NCI-H1417 treated with DMSO at 0.1 percent for 48 hours (cell line): ENCODE results near the gene PITPNM1.
"Not testable (repeated sequence)": the region's sequence is repeated elsewhere in the genome, so short reads cannot be mapped to it uniquely, and the experiment has no call there.

ENCODE experiments used
- DNase-seq: peaks from one replicate; lab custom pipeline; 2025; lab: John Stamatoyannopoulos, UW

PITPNM1 gene

DNA sequence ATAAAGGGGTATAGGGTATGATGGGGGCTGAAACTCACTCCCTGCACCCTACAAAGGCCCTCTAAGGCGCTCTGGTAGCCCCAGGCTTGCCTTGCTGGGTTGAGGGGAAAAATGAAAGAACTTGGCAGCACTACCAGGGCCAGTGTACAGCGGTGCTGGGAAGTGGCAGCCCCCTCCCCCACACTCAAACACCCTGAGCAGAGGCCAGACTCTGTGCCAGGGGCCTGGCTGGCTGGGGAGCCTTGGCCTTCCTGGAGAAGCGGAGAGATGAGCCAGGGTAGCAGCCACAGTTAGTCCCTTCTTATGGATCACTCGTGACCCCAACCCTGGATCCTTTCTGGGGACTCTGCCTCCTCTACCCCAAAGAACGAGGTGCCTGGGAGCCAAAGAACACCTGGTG lies 38.8 kb downstream of the PITPNM1 start:
- DNase-seq, result no peak

DNA sequence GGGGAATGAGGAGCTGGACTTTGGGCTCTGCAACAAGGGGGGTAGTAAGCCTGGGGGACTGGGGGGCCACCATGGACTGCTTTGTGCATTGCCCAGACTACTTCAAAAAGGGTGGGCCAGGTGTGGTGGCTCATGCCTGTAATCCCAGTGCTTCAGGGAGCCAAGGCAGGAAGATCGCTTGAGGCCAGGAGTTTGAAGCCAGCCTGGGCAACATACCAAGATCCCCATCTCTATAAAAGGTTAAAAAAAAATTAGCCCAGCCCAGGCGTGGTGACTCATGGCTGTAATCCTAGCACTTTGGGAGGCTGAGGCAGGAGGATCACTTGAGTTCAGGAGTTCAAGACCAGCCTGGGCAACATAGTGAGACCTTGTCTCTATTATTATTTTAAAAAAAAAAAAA lies 39.6 kb downstream of the PITPNM1 start:
- DNase-seq, result not testable (repeated sequence)

DNA sequence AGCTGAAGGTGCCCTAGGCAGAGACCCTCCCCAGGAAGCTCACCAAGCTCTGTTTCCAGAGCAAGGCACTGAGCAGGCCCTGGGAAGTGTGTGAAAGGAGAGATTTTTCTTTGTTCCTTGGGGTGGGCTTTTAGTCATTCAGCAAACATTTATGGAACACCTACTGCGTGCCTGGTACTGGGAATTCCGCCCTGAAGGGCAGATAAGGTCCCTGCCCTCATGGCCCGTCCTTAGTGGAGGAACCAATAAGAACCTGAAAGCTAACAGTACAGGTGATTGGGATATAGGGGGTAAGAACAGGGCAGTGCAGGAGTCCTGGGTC lies 40.0 kb downstream of the PITPNM1 start:
- DNase-seq, result no peak

DNA sequence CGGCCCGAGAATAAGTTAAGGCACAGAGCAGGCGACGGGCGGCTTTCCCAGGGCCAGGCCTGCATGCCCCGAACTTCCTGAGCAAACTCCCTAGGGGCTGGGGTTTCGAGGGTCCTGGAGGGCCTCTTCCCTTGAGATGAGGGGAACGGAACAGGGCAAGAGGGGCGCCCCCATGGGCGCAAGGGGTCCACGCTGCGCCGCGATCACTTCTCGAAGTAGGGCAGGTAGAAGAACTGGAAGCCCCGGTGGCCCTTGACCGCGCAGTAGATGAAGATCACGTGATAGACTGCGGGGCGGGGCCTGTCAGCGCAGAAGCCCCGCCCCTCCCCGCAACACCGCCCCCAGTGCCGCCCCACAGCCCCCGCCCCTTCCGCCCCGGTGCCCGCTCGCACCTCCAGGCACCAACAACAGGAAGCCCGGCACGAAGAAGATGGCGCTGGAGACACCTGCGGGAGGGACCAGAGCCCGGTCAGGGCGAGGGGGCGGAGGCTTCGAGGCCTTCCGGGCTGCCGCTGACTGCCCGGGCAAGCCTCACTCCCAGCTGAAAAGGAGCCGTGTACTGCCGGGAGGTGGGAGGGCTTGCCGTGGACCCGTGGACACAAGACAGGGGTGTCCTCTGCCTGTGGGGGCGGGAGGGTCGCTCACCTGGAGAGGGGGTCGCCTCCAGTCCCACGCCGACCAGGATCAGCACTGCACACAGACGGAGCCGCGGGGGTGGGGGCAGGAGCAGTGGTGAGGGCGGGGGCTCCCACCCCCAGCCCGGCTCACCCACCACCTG lies 40.6 kb downstream of the PITPNM1 start:
- peak; percentile 72 for DNase-seq

DNA sequence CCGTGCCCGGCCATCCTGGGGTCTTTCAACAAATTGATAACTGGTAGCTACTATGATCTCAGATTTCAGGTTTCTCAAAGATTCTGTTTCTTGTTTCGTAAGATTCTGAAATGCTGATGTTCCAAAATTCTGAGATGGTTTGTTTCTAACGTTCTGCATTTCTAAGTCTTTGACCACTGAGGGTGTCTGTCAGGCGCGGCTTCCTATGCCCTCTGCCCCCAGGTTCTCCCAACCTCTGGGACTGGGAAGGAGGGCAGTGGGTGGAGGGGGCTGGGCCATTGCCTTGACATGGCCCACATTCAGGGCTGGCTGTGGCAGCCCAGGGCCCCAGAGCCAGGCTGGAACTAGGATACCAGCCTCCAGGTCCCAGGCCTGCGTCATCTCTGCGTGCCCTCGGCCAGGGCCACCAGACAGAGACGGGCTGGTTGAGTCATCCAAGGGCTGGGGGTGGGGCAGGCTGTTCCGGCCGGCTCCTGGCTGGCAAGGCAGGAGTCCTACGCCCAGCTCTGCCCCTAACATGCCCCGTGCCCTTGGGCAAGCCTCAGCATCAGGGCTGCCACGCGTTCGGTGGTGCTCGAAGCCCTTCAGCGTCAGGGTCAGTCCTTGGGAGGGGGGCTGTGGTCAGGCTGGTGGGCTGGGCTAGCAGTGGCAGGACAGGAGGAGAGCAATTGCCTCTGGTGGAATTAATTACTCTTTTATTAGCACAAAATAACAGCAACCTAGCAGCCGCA lies 41.3 kb downstream of the PITPNM1 start:
- no peak for DNase-seq

- DNase-seq, result no peak
Measured at GRCh38 chr11:67463186-67463585, 42.0 kb downstream of the PITPNM1 start.

- no peak for DNase-seq
Measured at GRCh38 chr11:67458266-67458665, 46.9 kb downstream of the PITPNM1 start.

DNA sequence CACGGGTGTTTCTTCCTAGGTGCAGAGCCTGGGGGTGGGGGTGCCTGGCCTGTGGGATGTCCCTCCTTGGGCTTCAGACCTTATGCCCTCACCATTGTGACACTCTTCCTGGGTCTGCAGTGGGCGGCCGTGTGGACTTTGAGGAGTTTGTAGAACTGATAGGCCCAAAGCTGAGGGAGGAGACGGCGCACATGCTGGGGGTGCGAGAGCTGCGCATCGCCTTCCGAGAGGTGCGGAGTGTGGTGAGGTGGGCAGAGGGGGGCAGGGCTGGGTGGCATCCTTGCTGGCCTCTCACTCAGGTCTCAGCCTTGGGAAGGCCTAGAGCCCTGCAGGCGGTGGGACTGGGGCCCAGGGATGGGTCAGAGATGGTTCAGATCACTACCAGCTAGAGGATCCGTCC lies 47.7 kb downstream of the PITPNM1 start:
- no peak for DNase-seq

- no peak for DNase-seq
Measured at GRCh38 chr11:67456068-67456705, 49.0 kb downstream of the PITPNM1 start.

DNA sequence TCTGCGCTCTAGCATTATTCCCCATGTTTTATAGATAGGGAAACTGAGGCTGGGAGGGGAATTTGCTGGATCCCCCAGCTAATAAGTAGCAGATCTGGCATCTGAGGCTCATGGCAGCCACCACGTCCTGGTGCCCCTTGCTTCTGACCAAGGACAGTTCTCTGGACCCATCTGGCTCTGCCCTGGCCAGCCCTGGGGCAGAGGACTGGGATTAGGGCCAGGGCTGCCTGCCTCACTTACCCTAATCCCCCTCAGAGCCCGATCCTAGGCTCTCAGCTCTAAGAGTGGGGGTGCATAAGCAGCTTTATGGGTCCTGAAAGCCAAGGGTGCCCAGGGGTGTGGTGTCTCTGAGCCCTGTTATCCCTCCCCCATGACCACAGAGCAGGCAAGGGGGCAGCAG lies 50.1 kb downstream of the PITPNM1 start, which contains the start of gene CABP4:
TSS of gene CABP4 (plus strand) at position 301 of the 400 bp plus-strand sequence. CDS start at position 371, 70 bp downstream.
- DNase-seq, result no peak

DNA sequence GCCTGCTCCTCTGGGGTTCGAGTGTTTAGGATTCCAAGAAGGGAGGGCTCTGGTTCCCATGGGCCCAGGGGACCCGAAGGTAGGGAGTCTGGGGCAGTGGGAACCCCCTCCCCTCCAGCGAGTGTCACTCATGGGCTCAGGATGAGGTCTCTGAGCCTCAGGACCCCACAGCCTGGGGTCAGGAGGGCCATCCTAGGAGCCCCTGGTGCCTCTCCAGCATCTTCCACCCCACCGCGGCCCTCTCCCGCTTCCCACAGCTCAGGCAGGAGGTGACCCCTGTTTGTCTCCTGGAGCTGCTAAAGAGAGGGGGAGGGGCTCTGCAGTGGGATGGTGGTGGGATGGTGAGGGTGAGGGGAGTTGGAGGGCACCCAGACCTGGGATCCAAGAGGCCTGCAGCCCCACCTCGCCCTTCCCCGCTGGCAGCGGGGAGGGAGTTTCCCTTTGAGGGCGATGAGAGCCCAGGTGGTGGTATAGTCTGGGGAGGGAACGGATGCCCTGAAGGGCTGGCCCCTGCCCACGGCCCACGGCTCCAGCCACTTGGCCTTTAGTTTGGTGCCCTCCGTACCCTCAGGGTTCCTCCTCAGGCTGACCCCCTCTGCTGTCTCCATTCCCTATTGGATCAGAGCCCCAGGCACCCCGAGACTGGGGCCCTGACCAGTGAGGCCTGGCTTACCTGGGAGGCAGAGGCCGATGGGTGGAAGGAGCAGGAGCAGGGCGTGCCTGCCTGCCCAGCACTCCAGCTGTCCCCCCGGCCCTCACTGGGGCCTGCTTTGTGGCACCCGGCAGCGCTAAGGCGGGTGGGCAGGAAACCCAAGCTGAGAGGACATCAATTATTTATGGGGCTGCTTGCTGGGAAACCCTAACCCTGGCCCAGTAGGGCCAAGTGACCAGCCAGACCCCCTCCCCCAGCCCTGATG lies 51.1 kb downstream of the PITPNM1 start:
- DNase-seq, result no peak

- DNase-seq, result no peak
Measured at GRCh38 chr11:67452141-67452952, 52.8 kb downstream of the PITPNM1 start, which contains the start of gene GPR152. TSS of gene GPR152 (minus strand) at chr11:67452729. CDS start at chr11:67452724, 5 bp downstream.

GRCh38 chr11:67451658-67451976 lies 53.5 kb downstream of the PITPNM1 start:
- no peak for DNase-seq

GRCh38 chr11:67450796-67451657 lies 54.1 kb downstream of the PITPNM1 start:
- no peak for DNase-seq

DNA sequence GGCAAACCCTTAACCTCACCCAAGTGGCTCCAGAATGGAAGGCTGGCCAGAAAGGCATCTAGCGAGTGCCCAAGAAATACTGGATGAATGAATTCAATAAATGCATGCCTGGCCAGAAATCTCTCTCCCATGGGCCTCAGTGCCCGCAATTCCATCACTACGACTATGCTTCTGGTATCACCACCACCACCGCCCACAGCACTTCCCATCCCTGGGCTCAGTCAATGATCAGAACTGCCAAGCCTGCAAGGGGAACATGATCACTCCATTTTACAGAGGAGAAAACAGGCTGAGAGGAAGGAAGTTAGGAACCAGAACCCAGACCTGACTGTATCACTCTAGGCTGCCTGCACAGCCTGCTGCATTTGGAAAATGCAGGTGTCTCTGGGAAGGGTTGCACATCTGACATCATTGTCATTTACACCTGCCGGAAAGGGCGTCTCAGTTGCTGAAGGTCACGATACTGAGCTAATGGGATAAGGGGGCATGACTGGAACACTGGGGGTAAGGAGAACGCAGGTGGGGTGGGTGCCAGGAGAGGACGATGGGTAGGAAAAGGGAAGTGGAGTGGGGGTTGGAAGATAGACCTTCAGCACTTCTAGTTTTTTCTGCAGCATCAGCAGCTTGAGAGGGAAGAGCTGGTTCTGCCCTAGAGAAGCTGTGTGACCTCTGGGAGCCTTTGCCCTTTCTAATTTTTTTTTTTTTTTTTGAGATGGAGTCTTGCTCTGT lies 55.9 kb downstream of the PITPNM1 start:
- DNase-seq, result no peak

DNA sequence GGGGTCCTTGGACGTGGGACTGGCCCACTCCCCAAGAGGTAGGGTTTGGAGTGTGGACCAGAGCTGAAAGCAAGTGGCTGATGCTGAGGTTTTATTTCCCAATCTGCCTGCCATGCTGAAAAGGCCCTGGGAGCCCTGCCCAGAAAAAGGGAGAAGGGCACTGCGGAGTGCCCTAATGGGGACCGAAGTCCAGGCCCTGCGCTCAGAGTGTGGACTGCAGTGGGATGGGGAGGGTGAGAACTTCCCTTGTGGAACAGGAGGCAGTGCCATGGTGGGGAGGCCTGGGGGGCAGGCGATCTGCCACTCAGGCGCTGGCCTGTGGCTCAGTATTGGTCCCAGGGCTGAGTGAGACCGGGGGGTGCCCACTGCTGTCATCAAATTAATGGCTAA lies 56.9 kb downstream of the PITPNM1 start:
- DNase-seq, result no peak

- DNase-seq, result no peak
Measured at GRCh38 chr11:67445515-67445914, 59.6 kb downstream of the PITPNM1 start.

- DNase-seq, result no peak
Measured at GRCh38 chr11:67442504-67443404, 62.4 kb downstream of the PITPNM1 start.
